ENCODE measurements around the gene GLI3.

DNA sequence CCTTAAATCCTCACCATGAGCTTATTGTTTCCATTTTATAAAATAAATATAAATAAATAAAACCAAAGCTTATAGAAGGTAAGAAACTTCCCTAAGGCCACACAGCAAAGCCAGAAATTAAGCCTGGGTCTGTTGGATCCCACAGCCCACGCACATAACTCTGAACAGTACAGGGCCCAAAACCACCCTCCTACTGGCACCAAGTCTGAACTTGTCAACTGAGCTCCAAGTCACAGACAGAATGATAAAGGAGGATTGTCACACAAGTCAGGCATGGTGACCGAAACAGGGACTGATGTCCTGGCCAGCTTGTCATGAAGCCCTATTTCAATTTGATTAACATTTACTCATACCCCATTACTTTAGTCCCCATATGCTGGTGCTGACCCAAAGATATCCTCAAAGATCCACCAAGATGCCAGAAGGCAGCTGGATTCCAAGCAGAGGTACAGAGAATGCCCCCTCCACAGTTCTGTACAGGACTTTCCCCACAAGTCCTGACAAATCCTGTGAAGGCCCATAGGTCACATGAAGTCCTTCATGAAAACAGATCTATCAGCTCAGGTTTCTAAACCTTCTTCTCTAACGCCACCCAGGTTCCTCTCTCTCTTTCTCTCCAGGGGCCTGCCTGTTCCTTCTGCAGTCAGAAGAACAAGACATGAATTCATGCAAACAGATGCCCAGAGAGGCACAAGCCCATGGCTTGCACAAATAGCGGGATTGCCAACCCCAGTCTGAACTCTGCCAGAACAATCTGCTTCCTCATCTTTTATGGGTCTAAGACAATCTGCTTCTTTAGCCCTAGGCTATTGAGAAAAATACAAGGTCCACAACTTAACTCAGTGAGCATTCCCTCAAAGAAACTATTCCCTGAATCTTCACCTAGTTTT lies 60.9 kb downstream of the GLI3 start:
- TF ChIP-seq RARB (CRISPR knock-in tag; IDR thresholded peaks at IDR 0.05) = no peak
- no peak for TF ChIP-seq USF2 (IDR thresholded peaks at IDR 0.05)
- TF ChIP-seq CTCF (IDR thresholded peaks at IDR 0.05) = no peak
- no peak for TF ChIP-seq HDAC2 (IDR thresholded peaks at IDR 0.05)
- TF ChIP-seq POLR2A (IDR thresholded peaks at IDR 0.05; ENCODE audit: low read length) = no peak
- TF ChIP-seq SMC3 (IDR thresholded peaks at IDR 0.05) = no peak
- TF ChIP-seq NPAS2 (CRISPR knock-in tag; IDR thresholded peaks at IDR 0.05; ENCODE audit: borderline replicate concordance) = no peak
- no peak for TF ChIP-seq JUN (IDR thresholded peaks at IDR 0.05)
- no peak for TF ChIP-seq NR3C1 (IDR thresholded peaks at IDR 0.05)
- TF ChIP-seq MAFK (IDR thresholded peaks at IDR 0.05; ENCODE audit: partially characterized antibody) = no peak
